Endothelial cell of umbilical vein (primary cell): ENCODE results near the gene NLGN1. TPM values are rescaled to one million over a fixed set of nuclear protein-coding genes. Genes with fewer than 3 reads are reported as not detected.

Experiments
- BruUV-seq: library from RNA; stranded (reverse); fragments of 400-500 nt; replicated peaks from 2 replicates; lab custom pipeline; 2021; lab: Mats Ljungman, UMichigan
- CTCF ChIA-PET: fragments of 300-600, 350-600 bp; sonication (Branson Sonifier 250); formaldehyde crosslinking; loops from one replicate; lab custom pipeline; 2021; ENCODE audit warnings: antibody characterized with exemption, inconsistent platforms; lab: Charles Lee
- POLR2A ChIA-PET: fragments of 300-600, 350-600 bp; sonication (Branson Sonifier 250); formaldehyde crosslinking; loops from one replicate; lab custom pipeline; 2021; ENCODE audit warnings: antibody characterized with exemption, inconsistent platforms; lab: Charles Lee
- DNase-seq: peaks from one replicate; pipeline ENCODE4 v3.0.0-alpha.2; 2011; ENCODE audit warnings: low read depth, low spot score
- FAIRE-seq: peaks from 2 replicates; lab custom pipeline; 2011; peaks lifted over from hg19 to GRCh38; lab: Jason Lieb, UNC
- H2AFZ ChIP-seq: 2 replicates; pipeline ENCODE4 v1.6.0; 2012; ENCODE audit warnings: low read depth, low read length, control low read depth, inconsistent platforms
- H3K27ac ChIP-seq: 2 replicates; pipeline ENCODE4 v1.5.1; 2011; ENCODE audit warnings: low read depth, mild to moderate bottlenecking, control low read depth, low read length, moderate library complexity; ENCODE audit not compliant: insufficient read depth
- H3K27me3 ChIP-seq, 2 experiments: 2 replicates each; pipeline versions ENCODE4 v1.6.0 to v1.6.1; 2011; ENCODE audit warnings: low read length in 2 of 2, mixed read lengths in 1 of 2; ENCODE audit not compliant: control insufficient read depth in 2 of 2, insufficient read depth in 2 of 2
- H3K36me3 ChIP-seq, 2 experiments: 2 replicates in 1 of 2; 3 replicates in 1 of 2; pipeline ENCODE4 v1.5.1; 2011; ENCODE audit warnings: low read length in 2 of 2, mild to moderate bottlenecking in 1 of 2, moderate library complexity in 1 of 2; ENCODE audit not compliant: control insufficient read depth in 2 of 2, insufficient read depth in 2 of 2; ENCODE audit errors: extremely low read depth in 1 of 2
- H3K4me1 ChIP-seq: 3 replicates; pipeline ENCODE4 v1.5.1; 2011; ENCODE audit warnings: mild to moderate bottlenecking, low read length; ENCODE audit not compliant: control insufficient read depth, insufficient read depth; ENCODE audit errors: extremely low read depth
- H3K4me2 ChIP-seq: 2 replicates; pipeline ENCODE4 v1.6.1; 2011; ENCODE audit warnings: low read length, control low read depth, mixed read lengths; ENCODE audit not compliant: insufficient read depth
- H3K4me3 ChIP-seq, 3 experiments: fragments of 200-600 bp in 1 of 3; sonication (generic), shearing (Covaris generic) in 1 of 3; replicated peaks in 1 of 3; 2 replicates each; pipeline ENCODE4 v1.5.1; 2011 to 2016; ENCODE audit warnings: control low read depth in 3 of 3, low read length in 3 of 3, mild to moderate bottlenecking in 2 of 3, inconsistent platforms in 1 of 3, low read depth in 1 of 3, moderate library complexity in 1 of 3; ENCODE audit not compliant: insufficient read depth in 1 of 3
- H3K79me2 ChIP-seq: 2 replicates; pipeline ENCODE4 v1.6.0; 2012; ENCODE audit warnings: low read length, inconsistent platforms; ENCODE audit not compliant: control insufficient read depth, insufficient read depth
- H3K9ac ChIP-seq: replicated peaks from 2 replicates; pipeline ENCODE3; 2011; ENCODE audit warnings: low read length, control low read depth; ENCODE audit not compliant: insufficient read depth; ENCODE audit errors: extremely low read depth
- H3K9me1 ChIP-seq: replicated peaks from 3 replicates; pipeline ENCODE4 v1.6.0; 2011; ENCODE audit warnings: mild to moderate bottlenecking, low read length; ENCODE audit not compliant: control insufficient read depth, insufficient read depth; ENCODE audit errors: extremely low read depth
- H3K9me3 ChIP-seq: replicated peaks from 2 replicates; pipeline ENCODE4 v1.5.1; 2012; ENCODE audit warnings: low read length, inconsistent platforms; ENCODE audit not compliant: control insufficient read depth, insufficient read depth
- H4K20me1 ChIP-seq: replicated peaks from 2 replicates; pipeline ENCODE3; 2011; ENCODE audit warnings: mild to moderate bottlenecking, low read length; ENCODE audit not compliant: control insufficient read depth, insufficient read depth; ENCODE audit errors: extremely low read depth
- CTCF ChIP-seq, 2 donors: IDR thresholded peaks; 1 replicate in 1 of 2; 2 replicates in 1 of 2; pipeline ENCODE4 v1.5.1; 2011; ENCODE audit warnings: low read length in 2 of 2, mild to moderate bottlenecking in 2 of 2, moderate library complexity in 2 of 2, control low read depth in 1 of 2, inconsistent platforms in 1 of 2, low read depth in 1 of 2; ENCODE audit not compliant: insufficient read depth in 1 of 2; ENCODE audit errors: extremely low read depth in 1 of 2
- EZH2 ChIP-seq: IDR thresholded peaks from 2 replicates; pipeline ENCODE4 v1.6.1; 2012; ENCODE audit warnings: borderline replicate concordance, low read depth, mild to moderate bottlenecking, moderate library complexity, low read length, inconsistent platforms; ENCODE audit not compliant: severe bottlenecking
- FOS ChIP-seq: IDR thresholded peaks from 2 replicates; pipeline ENCODE4 v1.6.1; 2011; ENCODE audit warnings: mild to moderate bottlenecking, low read length, moderate library complexity, borderline replicate concordance; ENCODE audit not compliant: insufficient read depth
- GATA2 ChIP-seq: IDR thresholded peaks from 2 replicates; pipeline ENCODE4 v1.7.0; 2011; ENCODE audit warnings: low read depth, mild to moderate bottlenecking, moderate library complexity, mixed read lengths, low read length; ENCODE audit not compliant: insufficient read length, insufficient read depth
- JUN ChIP-seq: IDR thresholded peaks from 2 replicates; pipeline ENCODE4 v1.6.1; 2011; ENCODE audit warnings: borderline replicate concordance, low read depth; ENCODE audit not compliant: insufficient read length, insufficient read depth
- MYC ChIP-seq: IDR thresholded peaks from one replicate; pipeline ENCODE4 v1.6.1; 2011; ENCODE audit warnings: mild to moderate bottlenecking, low read depth, low read length
- POLR2A ChIP-seq: IDR thresholded peaks from 2 replicates; pipeline ENCODE4 v1.6.1; 2012; ENCODE audit warnings: low read depth, mild to moderate bottlenecking, control low read depth, low read length
- POLR2AphosphoS5 ChIP-seq: IDR thresholded peaks from 2 replicates; pipeline ENCODE4 v1.6.1; 2012; ENCODE audit warnings: low read depth, mild to moderate bottlenecking, control low read depth, low read length, moderate library complexity; ENCODE audit not compliant: insufficient read depth
- dilution Hi-C: fragments of 300-500 bp; cut with MboI; formaldehyde crosslinking; loops from one replicate; pipeline ENCODE4 v1.15.0; 2019; ENCODE audit warnings: low sequenced_read_pairs; ENCODE audit not compliant: extremely low pct_ligation_motif_present
- intact Hi-C: fragments of 100-400 bp; cut with micrococcal nuclease; formaldehyde crosslinking; loops from one replicate; pipeline ENCODE4 v1.10.0; 2022
- polyA plus RNA-seq, 4 experiments: library from polyadenylated mRNA; depleted of rRNA in 3 of 4; stranded (reverse) in 3 of 4; unstranded in 1 of 4; fragments of >200 nt; gene quantifications; 2 replicates each; pipeline versions ENCODE4 v1.2.1 to v1.2.3, GENCODE V29; 2011 to 2012; ENCODE audit warnings: missing spikeins in 1 of 4
- total RNA-seq: library from RNA; stranded (reverse); gene quantifications from 2 replicates; pipeline ENCODE4 v1.2.3, GENCODE V29; 2021
- TF ChIP-seq, protein P1 (sequence below): IDR thresholded peaks from 2 replicates; pipeline ENCODE4 v1.6.1; 2011; ENCODE audit not compliant: insufficient read depth, insufficient read length

Gene NLGN1
- total and polyA plus RNA-seq, 2 donors (not counting 3 experiments of a cell fraction or from before 2014, with no cell fraction given), result 7.9 to 16.3 TPM

GRCh38 chr3:174294616-174295015 is 897.1 kb downstream of the NLGN1 start:
- dilution Hi-C loops, result no loop called here
- H3K36me3 ChIP-seq, result no peaks in the 10 kb centered on the region
- H4K20me1 ChIP-seq, result no peaks in the 10 kb centered on the region
- CTCF ChIA-PET, result no interaction called here
- H3K27me3 ChIP-seq, result no peaks in the 10 kb centered on the region
- POLR2A ChIA-PET, result no interaction called here
- no peak overlapping the region for H2AFZ ChIP-seq
- no peaks in the 10 kb centered on the region for H3K79me2 ChIP-seq
- no peak for TF ChIP-seq CTCF (IDR thresholded peaks at IDR 0.05; ENCODE audit: extremely low read depth in 1 of 2, insufficient read depth in 1 of 2, low read depth in 1 of 2, low read length in 2 of 2)
- intact Hi-C loops, result no loop called here
- no peak overlapping the region for H3K4me2 ChIP-seq
- H3K27ac ChIP-seq, result no peak overlapping the region
- no peaks in the 10 kb centered on the region for H3K9me3 ChIP-seq
- no peak for FAIRE-seq
- H3K9ac ChIP-seq, result no peak overlapping the region
- no TSS peak for BruUV-seq
- no peaks in the 10 kb centered on the region for H3K9me1 ChIP-seq
- H3K4me1 ChIP-seq, result no peaks in the 10 kb centered on the region
- DNase-seq, result no peak
- H3K4me3 ChIP-seq, result no peak overlapping the region

- CTCF ChIA-PET, result no interaction called here
Measured at GRCh38 chr3:174295306-174296092, 898.0 kb downstream of the NLGN1 start.

More at GRCh38 chr3:174295306-174296092, 898.0 kb downstream of the NLGN1 start:
- intact Hi-C loops (no loop called here), dilution Hi-C loops (no loop called here)
- H3K9ac ChIP-seq, result no peak overlapping the region
- no peaks in the 10 kb centered on the region for H3K9me1 ChIP-seq
- BruUV-seq, result no TSS peak
- H3K4me1 ChIP-seq, result no peaks in the 10 kb centered on the region
- POLR2A ChIA-PET, result no interaction called here
- no peak overlapping the region for H3K27ac ChIP-seq
- no peak overlapping the region for H3K4me2 ChIP-seq
- TF ChIP-seq, protein P1, sequence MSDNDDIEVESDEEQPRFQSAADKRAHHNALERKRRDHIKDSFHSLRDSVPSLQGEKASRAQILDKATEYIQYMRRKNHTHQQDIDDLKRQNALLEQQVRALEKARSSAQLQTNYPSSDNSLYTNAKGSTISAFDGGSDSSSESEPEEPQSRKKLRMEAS, result no peak
- TF ChIP-seq MYC (no peak), JUN (no peak), GATA2 (no peak), FOS (no peak), CTCF (IDR thresholded peaks at IDR 0.05; ENCODE audit: extremely low read depth in 1 of 2, insufficient read depth in 1 of 2, low read depth in 1 of 2, low read length in 2 of 2) (no peak), POLR2A (no peak), EZH2 (no peak), POLR2AphosphoS5 (no peak)
- H3K27me3 ChIP-seq, result no peaks in the 10 kb centered on the region
- no peak overlapping the region for H3K4me3 ChIP-seq
- no peaks in the 10 kb centered on the region for H3K36me3 ChIP-seq
- no peak overlapping the region for H2AFZ ChIP-seq
- H4K20me1 ChIP-seq, result no peaks in the 10 kb centered on the region
- DNase-seq (no peak), FAIRE-seq (no peak)
- H3K79me2 ChIP-seq, result no peaks in the 10 kb centered on the region
- no peaks in the 10 kb centered on the region for H3K9me3 ChIP-seq
